GM19239 (cell line): ENCODE measurements around the gene TNFAIP8.

ENCODE experiments used
- DNase-seq: peaks from one replicate; pipeline ENCODE4 v3.0.0; 2011; ENCODE audit warnings: low spot score; ENCODE audit not compliant: insufficient read length
- FAIRE-seq: peaks from 2 replicates; lab custom pipeline; 2011; peaks lifted over from hg19 to GRCh38; lab: Jason Lieb, UNC

TNFAIP8 gene

GRCh38 chr5:119355685-119356611 lies at the start of gene TNFAIP8:
Gene TNFAIP8, plus strand, starts transcription at chr5:119356019. Its CDS starts 72 bp downstream, at chr5:119356091.
- FAIRE-seq (peak; percentile 95), DNase-seq (no peak)

DNA sequence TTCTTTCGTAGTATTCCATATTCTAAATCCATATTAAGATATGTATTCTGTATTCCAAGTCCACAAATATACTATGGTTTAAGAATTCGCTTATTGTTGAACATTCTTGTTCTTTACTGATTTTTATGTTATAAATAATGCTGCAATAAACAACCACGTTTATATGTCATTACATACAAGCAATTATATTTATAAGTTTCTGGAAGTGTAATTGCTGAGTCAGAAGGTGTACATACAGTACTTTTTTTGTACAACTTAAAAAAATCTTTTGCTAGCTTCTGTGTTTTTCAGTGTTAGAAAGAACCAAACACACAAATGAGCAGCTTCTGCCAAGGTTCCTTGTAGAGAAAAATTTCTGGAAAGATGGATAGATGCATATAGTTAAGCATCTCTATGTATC lies 48.6 kb upstream of the TNFAIP8 start:
- DNase-seq: no peak
- no peak for FAIRE-seq

DNA sequence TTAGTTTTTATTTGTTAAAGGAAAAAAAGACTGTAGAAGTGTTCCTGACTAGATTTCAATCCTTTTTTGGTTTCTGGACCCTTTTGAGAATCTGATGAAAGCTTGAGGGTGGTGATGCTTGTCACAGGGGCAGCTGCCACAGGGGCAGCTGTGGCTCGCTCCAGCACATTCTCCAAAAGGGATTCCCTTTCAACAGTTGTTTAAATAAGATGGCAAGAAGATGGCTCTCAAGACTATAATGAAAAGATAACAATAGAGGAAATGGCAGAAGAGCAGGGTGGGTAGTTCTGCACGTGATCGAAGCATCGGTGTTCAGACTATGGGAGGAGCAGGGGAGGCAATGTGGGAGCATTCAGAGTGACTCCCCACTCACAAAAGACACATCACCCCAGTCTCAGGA lies 46.5 kb upstream of the TNFAIP8 start:
- DNase-seq: no peak
- no peak for FAIRE-seq

DNA sequence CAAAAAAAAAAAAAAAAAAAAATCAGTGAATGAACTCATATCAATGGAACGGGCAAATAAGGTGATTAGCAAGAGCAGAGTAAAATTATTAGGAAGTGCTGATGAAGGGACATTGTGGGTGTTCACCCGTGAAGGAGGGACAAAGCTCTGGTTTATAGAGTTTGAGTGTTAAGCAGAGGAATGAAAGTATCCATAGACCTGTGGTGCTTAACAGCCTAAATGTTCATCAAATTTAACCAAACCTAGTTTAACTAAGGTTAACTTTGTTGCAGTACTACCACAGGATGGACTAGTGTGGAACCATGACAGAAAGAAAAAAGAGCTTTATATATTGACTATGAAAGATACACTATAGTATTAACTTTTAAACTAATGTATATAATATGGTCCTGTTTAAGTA lies 44.1 kb upstream of the TNFAIP8 start:
- peak; percentile 45 for FAIRE-seq
- DNase-seq: no peak

DNA sequence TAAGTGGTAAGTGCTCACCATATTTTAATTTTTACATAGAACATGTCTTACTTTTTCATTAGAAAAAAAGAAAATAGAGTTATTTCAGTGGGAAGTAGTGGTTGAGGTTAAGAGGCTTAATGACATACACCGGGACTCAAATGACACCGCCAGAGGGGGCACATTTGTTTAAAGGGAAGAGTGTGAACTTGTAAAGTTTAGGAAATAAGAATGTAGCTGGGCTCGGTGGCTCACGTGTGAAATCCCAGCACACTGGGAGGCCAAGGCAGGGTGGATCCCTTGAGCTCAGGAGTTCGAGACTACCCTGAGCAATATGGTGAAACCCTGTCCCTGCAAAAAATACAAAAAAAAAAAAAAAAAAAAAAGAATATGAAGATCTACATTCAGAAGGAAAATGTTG lies 43.4 kb upstream of the TNFAIP8 start:
- DNase-seq: no peak
- FAIRE-seq: no peak

- DNase-seq (no peak), FAIRE-seq (peak; percentile 44)
These were observed 42.6 kb upstream of the TNFAIP8 start for GRCh38 chr5:119313197-119313596.

DNA sequence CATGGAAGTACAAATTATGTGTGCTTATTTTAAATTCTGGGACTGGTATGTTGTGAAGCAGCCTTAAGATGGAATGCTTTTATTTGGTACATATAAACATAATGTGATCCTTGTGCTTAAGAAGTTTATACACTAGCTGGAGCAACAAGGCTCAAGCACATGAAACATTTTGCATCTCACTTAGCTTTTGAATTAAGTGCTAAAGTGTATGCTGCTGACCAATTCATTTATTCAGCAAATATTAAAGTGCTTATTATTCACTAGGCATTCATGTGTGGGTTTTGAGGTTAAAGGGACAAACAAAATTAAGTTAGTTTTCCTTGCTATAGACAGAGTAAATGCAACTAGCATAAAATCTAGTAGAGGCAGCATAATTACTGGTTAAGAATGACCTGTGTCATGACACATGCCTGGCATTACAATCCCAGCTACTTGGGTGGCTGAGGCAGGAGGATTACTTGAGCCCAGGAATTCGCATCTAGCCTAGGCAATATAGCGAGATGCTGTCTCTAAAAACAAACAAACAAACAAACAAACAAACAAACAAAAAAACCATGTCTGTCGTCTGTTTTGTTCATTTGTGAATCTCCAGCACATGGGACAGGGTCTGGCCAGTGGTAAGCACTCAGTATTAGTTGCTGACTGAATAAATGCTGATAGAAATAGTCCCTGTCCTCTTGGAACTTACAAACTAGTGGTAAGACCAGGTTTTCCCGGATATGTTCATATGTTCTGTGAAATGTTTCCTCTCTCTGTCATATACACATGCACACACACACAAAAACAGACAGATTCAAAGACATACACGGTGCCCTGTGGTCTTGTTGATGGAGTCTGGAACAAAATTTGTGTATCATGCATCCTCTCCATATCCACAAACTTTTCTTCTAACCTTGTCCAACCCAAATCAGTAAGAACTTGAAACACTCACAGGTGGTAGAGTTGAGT lies 41.9 kb upstream of the TNFAIP8 start:
- DNase-seq: no peak
- FAIRE-seq: no peak

DNA sequence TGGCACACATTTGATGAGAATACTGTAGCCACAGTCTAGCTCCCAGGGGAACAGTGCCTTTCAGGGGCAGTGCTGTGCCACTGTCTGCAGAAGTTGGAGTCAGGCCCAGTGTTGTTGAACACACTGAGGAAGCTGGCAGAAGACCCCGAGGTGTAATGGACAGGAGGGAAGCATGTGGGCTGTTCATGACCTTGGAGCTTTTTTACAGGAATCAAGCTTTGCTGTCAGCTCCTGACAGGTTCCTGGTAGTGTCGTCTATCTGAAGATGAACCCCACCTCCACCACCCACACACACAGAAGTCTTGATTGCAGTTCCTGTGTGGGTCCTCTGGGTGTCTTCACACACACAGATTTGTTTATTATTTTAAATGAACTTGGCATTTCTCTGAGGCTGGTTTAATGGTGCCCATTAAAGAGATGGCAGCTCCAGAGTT lies 40.3 kb upstream of the TNFAIP8 start:
- FAIRE-seq (peak; percentile 84), DNase-seq (peak; percentile 40)

GRCh38 chr5:119316086-119316485 lies 39.7 kb upstream of the TNFAIP8 start:
- FAIRE-seq (no peak), DNase-seq (no peak)

GRCh38 chr5:119316906-119317305 lies 38.9 kb upstream of the TNFAIP8 start:
- FAIRE-seq: no peak
- DNase-seq: no peak

- peak; percentile 45 for FAIRE-seq
- DNase-seq: no peak
These were observed 37.4 kb upstream of the TNFAIP8 start for GRCh38 chr5:119318256-119318894.

DNA sequence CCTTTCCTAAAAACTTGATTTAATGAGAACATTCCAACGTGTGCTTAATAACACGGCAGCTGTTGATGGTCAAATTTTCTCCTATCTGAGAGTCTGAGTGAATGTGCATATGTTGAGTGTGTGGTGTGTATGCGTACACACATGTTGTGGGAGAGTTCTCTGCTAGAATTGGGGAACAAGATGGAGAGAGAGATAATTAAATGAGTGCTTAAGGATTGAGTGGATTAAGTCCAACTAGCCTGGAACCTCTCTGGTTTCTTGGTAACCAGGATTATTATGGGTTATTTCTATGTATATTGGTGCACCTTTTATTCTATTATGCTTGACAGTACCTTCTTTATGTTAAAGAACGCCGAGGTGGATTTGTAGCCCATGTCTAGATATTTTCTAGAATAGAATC lies 36.4 kb upstream of the TNFAIP8 start:
- FAIRE-seq: no peak
- DNase-seq: no peak

- no peak for FAIRE-seq
These were observed 35.9 kb upstream of the TNFAIP8 start for GRCh38 chr5:119319890-119320289.

DNA sequence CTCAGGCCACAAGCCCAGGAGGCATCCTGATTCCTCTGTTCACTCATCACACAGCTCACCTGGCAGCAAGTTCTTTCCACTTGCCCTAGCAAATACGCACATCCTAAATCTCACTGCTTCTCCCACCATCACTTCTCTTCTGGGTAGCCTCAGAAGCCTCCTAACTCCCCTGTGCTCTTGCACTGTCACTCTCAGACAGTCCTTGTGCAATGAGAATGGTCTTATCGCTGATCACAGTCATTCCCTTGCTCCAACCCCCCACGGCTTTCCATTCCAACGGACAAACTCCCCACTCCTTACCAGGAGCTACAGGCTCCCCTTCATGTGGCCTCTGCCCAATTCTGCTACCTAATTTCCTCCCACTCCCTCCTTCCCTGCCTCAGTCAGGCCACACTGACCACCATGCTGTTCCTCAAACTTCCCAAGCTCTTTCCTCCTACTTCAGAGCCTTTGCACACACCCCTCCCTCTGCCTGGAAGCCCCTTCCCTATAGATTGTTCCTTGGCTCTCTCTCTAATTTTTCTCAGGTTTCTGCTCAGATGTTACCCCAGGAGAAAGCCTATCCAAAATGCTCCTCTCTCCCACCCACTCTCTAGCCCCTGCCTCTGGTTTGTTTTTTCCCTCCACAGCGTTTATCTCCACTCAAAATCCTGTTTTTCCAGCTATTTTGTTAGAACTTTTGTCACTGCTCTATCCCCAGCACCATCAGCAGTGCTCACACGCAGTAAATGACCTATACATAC lies 34.1 kb upstream of the TNFAIP8 start:
- no peak for FAIRE-seq
- DNase-seq: no peak

More at GRCh38 chr5:119319890-119320289, 35.9 kb upstream of the TNFAIP8 start:
- no peak for DNase-seq

DNA sequence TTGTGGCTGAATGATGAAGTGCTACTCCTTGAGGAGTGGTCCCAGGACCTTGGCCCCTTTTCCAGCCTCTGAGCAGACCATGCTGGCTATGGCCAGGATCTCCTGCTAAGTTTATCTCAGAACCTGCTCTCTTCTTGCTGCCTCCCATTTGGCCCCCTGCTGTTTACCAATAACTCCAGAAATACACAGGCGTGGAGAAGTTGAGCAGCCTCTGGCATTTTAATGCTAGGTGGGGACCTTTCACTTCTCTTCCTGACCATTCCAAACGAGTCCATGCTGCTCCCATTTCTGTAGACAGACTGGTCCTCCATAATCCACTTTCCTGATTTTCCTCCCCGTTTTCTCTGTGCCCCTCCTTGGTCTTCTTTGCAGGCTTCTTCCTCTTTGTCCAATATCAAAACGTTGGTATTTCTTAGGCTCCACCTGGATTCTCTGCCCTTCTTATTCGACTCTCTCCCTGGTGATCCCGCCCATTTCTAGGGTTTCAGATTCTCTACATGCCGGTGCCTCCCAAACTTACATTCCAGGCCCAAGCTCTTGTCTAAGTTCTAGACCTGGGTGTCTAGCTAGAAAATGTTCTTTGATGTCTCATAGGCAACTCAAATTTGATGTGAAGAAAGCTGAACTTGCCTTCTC lies 33.4 kb upstream of the TNFAIP8 start:
- no peak for FAIRE-seq
- DNase-seq: no peak

DNA sequence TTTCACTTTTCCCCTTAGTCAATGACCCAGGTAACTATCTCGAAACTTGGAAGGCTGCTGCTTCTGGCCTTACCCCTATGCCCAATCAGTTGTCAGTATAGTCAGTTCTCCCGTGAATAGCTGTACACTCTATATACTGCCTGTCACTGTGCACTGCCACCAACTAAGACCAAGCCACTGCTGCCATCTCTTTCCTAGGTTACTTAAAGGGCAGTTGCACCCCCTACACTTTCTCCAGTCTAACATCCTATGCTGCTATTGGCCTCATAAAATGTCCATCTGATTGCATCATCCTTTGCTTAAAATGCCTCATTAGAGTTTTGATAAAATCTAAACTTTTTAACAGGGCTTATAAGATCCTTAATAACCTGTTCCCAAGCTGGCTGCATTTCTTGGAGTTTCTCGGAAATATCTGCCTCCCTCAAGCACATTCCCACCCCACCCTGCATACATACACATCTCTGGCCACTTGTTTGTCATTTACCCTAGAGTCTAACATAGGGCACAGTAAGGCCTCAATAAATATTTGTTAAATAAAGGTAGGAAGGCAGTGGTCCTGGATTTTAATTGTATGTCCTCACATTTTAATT lies 32.8 kb upstream of the TNFAIP8 start:
- FAIRE-seq (peak; percentile 89), DNase-seq (no peak)

- FAIRE-seq (peak; percentile 42), DNase-seq (no peak)
These were observed 32.2 kb upstream of the TNFAIP8 start for GRCh38 chr5:119323601-119324000.

- DNase-seq (no peak), FAIRE-seq (no peak)
These were observed 31.0 kb upstream of the TNFAIP8 start for GRCh38 chr5:119324842-119325241.

- FAIRE-seq (no peak), DNase-seq (no peak)
These were observed 28.8 kb upstream of the TNFAIP8 start for GRCh38 chr5:119327018-119327417.
